OCI-LY1 (cell line): ENCODE measurements around the gene DENND1A.

ENCODE experiments used
- H2AFZ ChIP-seq: fragments of 200-600 bp; sonication (generic), shearing (Covaris generic); 2 replicates; pipeline ENCODE4 v1.6.0; 2014; ENCODE audit warnings: antibody characterized with exemption, mild to moderate bottlenecking, low read length
- H3F3A ChIP-seq: fragments of 200-600 bp; sonication (generic), shearing (Covaris generic); 2 replicates; pipeline ENCODE4 v1.6.0; 2014; ENCODE audit warnings: mild to moderate bottlenecking, antibody characterized with exemption, low read length, moderate library complexity; ENCODE audit not compliant: insufficient read depth
- H3K27ac ChIP-seq: fragments of 200-600 bp; sonication (generic); 2 replicates; pipeline ENCODE4 v1.5.1; 2014; ENCODE audit warnings: low read length, mixed run types, mild to moderate bottlenecking, low read depth; ENCODE audit not compliant: poor library complexity, severe bottlenecking
- H3K27me3 ChIP-seq: fragments of 200-600 bp; sonication (generic); 2 replicates; pipeline ENCODE4 v1.6.0; 2014; ENCODE audit warnings: antibody characterized with exemption, mild to moderate bottlenecking, low read length, moderate library complexity; ENCODE audit not compliant: insufficient read depth
- H3K36me3 ChIP-seq: fragments of 200-600 bp; sonication (generic); 2 replicates; pipeline ENCODE4 v1.6.1; 2014; ENCODE audit warnings: mild to moderate bottlenecking, antibody characterized with exemption, low read length, moderate library complexity, mixed read lengths; ENCODE audit not compliant: insufficient read depth
- H3K4me1 ChIP-seq: fragments of 200-600 bp; sonication (generic); 2 replicates; pipeline ENCODE4 v1.5.1; 2014; ENCODE audit warnings: mild to moderate bottlenecking, low read length, moderate library complexity; ENCODE audit not compliant: insufficient read depth, severe bottlenecking
- H3K4me2 ChIP-seq: fragments of 200-600 bp; sonication (generic), shearing (Covaris generic); 2 replicates; pipeline ENCODE4 v1.6.1; 2014; ENCODE audit warnings: low read length
- H3K4me3 ChIP-seq: fragments of 200-600 bp; sonication (generic); 2 replicates; pipeline ENCODE4 v1.5.1; 2014; ENCODE audit warnings: low read length, low read depth, mild to moderate bottlenecking, mixed read lengths; ENCODE audit not compliant: poor library complexity, severe bottlenecking
- H3K79me2 ChIP-seq: fragments of 200-600 bp; shearing (Covaris generic); 2 replicates; pipeline ENCODE4 v1.6.1; 2016; ENCODE audit warnings: mixed run types, low read length, mixed read lengths; ENCODE audit not compliant: insufficient read depth
- H3K9ac ChIP-seq: fragments of 200-600 bp; sonication (generic), shearing (Covaris generic); 2 replicates; pipeline ENCODE4 v1.6.1; 2014; ENCODE audit warnings: mild to moderate bottlenecking, low read length, mixed read lengths
- H3K9me2 ChIP-seq: fragments of 200-600 bp; sonication (generic), shearing (Covaris generic); 2 replicates; pipeline ENCODE4 v1.6.1; 2014; ENCODE audit warnings: low read depth, mild to moderate bottlenecking, low read length, mixed read lengths
- H3K9me3 ChIP-seq: fragments of 200-600 bp; shearing (Covaris generic); 2 replicates; pipeline ENCODE4 v1.6.1; 2014; ENCODE audit warnings: low read length, mixed read lengths
- H4K20me1 ChIP-seq: fragments of 200-600 bp; sonication (generic), shearing (Covaris generic); 2 replicates; pipeline ENCODE4 v1.6.0; 2016; ENCODE audit warnings: mild to moderate bottlenecking, low read length; ENCODE audit not compliant: insufficient read depth
- CTCF ChIP-seq: fragments of 200-600 bp; sonication (generic), shearing (Covaris generic); IDR thresholded peaks from 2 replicates; pipeline ENCODE4 v1.5.1; 2017; ENCODE audit warnings: mild to moderate bottlenecking, antibody characterized with exemption, low read length, moderate library complexity, mixed read lengths
- EZH2 ChIP-seq: fragments of 200-600 bp; sonication (generic), shearing (Covaris generic); IDR thresholded peaks from 2 replicates; pipeline ENCODE4 v1.8.0; 2017; ENCODE audit warnings: borderline replicate concordance, mixed run types, mild to moderate bottlenecking, antibody characterized with exemption, low read length, moderate library complexity, mixed read lengths

Gene DENND1A

GRCh38 chr9:123743737-123744136 lies 186.2 kb downstream of the DENND1A start:
- Histone ChIP-seq H2AFZ (no peak overlapping the region), H3K9me3 (no peaks in the 10 kb centered on the region), H3K9ac (no peak overlapping the region), H3K36me3 (no peaks in the 10 kb centered on the region), H3K27me3 (no peaks in the 10 kb centered on the region), H3K4me2 (no peak overlapping the region), H4K20me1 (no peaks in the 10 kb centered on the region), H3K27ac (no peak overlapping the region), H3K9me2 (no peaks in the 10 kb centered on the region), H3F3A (no peaks in the 10 kb centered on the region), H3K79me2 (no peaks in the 10 kb centered on the region), H3K4me3 (no peak overlapping the region), H3K4me1 (no peaks in the 10 kb centered on the region)
- TF ChIP-seq CTCF = no peak
- no peak for TF ChIP-seq EZH2

- no peaks in the 10 kb centered on the region for H3F3A ChIP-seq
- no peak overlapping the region for H2AFZ ChIP-seq
- H3K79me2 ChIP-seq = no peaks in the 10 kb centered on the region
- no peak overlapping the region for H3K9ac ChIP-seq
- H3K27me3 ChIP-seq = no peaks in the 10 kb centered on the region
- H4K20me1 ChIP-seq = no peaks in the 10 kb centered on the region
- no peaks in the 10 kb centered on the region for H3K36me3 ChIP-seq
- no peak overlapping the region for H3K4me2 ChIP-seq
- no peak overlapping the region for H3K27ac ChIP-seq
- no peaks in the 10 kb centered on the region for H3K4me1 ChIP-seq
- TF ChIP-seq CTCF = no peak
- no peak for TF ChIP-seq EZH2
- H3K9me2 ChIP-seq = no peaks in the 10 kb centered on the region
- no peaks in the 10 kb centered on the region for H3K9me3 ChIP-seq
- no peak overlapping the region for H3K4me3 ChIP-seq
Observed at GRCh38 chr9:123742009-123742767, 187.7 kb downstream of the DENND1A start.

- H3K36me3 ChIP-seq = no peaks in the 10 kb centered on the region
- H4K20me1 ChIP-seq = no peaks in the 10 kb centered on the region
- H3K4me3 ChIP-seq = no peak overlapping the region
- no peaks in the 10 kb centered on the region for H3K9me3 ChIP-seq
- H3K79me2 ChIP-seq = no peaks in the 10 kb centered on the region
- no peak overlapping the region for H3K4me2 ChIP-seq
- H3K27me3 ChIP-seq = no peaks in the 10 kb centered on the region
- TF ChIP-seq EZH2 (no peak), CTCF (no peak)
- no peak overlapping the region for H3K27ac ChIP-seq
- no peaks in the 10 kb centered on the region for H3F3A ChIP-seq
- H3K4me1 ChIP-seq = no peaks in the 10 kb centered on the region
- H3K9ac ChIP-seq = no peak overlapping the region
- H3K9me2 ChIP-seq = no peaks in the 10 kb centered on the region
- no peak overlapping the region for H2AFZ ChIP-seq
Observed at GRCh38 chr9:123741214-123741613, 188.7 kb downstream of the DENND1A start.
